NCI-H2171 treated with DMSO at 0.1 percent for 48 hours (cell line): ENCODE results near the gene ZMYND8.
A peak's percentile ranks its signal among the peaks of the same experiment; 100 is the strongest.
"Not testable (repeated sequence)": the region's sequence is repeated elsewhere in the genome, so short reads cannot be mapped to it uniquely, and the experiment has no call there.

ENCODE experiments used
- DNase-seq: peaks from one replicate; lab custom pipeline; 2025; lab: John Stamatoyannopoulos, UW

ZMYND8 gene

GRCh38 chr20:47286681-47287080 is 69.8 kb downstream of the ZMYND8 start:
- no peak for DNase-seq

- DNase-seq: no peak
Measured at GRCh38 chr20:47285189-47285588, 71.3 kb downstream of the ZMYND8 start.

GRCh38 chr20:47284373-47284772 is 72.1 kb downstream of the ZMYND8 start:
- no peak for DNase-seq

GRCh38 chr20:47283411-47283810 is 73.1 kb downstream of the ZMYND8 start:
- no peak for DNase-seq

GRCh38 chr20:47282864-47283263 is 73.6 kb downstream of the ZMYND8 start:
- no peak for DNase-seq

GRCh38 chr20:47281376-47281775 is 75.1 kb downstream of the ZMYND8 start:
- DNase-seq: peak; percentile 77

GRCh38 chr20:47280668-47281067 is 75.8 kb downstream of the ZMYND8 start:
- DNase-seq: no peak

- DNase-seq: no peak
Measured at GRCh38 chr20:47280228-47280627, 76.3 kb downstream of the ZMYND8 start.

GRCh38 chr20:47278907-47279348 is 77.6 kb downstream of the ZMYND8 start:
- DNase-seq: no peak

- not testable (repeated sequence) for DNase-seq
Measured at GRCh38 chr20:47277535-47277872, 79.0 kb downstream of the ZMYND8 start.

GRCh38 chr20:47276851-47277534 is 79.5 kb downstream of the ZMYND8 start:
- DNase-seq: no peak

GRCh38 chr20:47276251-47276650 is 80.2 kb downstream of the ZMYND8 start:
- DNase-seq: no peak

GRCh38 chr20:47275548-47275947 is 81.0 kb downstream of the ZMYND8 start:
- no peak for DNase-seq

GRCh38 chr20:47274401-47275108 is 81.9 kb downstream of the ZMYND8 start:
- DNase-seq: no peak

- no peak for DNase-seq
Measured at GRCh38 chr20:47273591-47274235, 82.8 kb downstream of the ZMYND8 start.

GRCh38 chr20:47272893-47273590 is 83.5 kb downstream of the ZMYND8 start:
- DNase-seq: peak; percentile 81

- DNase-seq: no peak
Measured at GRCh38 chr20:47271046-47271615, 85.4 kb downstream of the ZMYND8 start.

GRCh38 chr20:47269309-47270165 is 87.0 kb downstream of the ZMYND8 start:
- DNase-seq: peak; percentile 56

- no peak for DNase-seq
Measured at GRCh38 chr20:47267621-47268020, 88.9 kb downstream of the ZMYND8 start.

- DNase-seq: no peak
Measured at GRCh38 chr20:47266847-47267515, 89.5 kb downstream of the ZMYND8 start.

- no peak for DNase-seq
Measured at GRCh38 chr20:47265984-47266383, 90.5 kb downstream of the ZMYND8 start.
